ENCODE measurements around the gene ANKRD13A. TPM values are rescaled to one million over a fixed set of nuclear protein-coding genes. Genes with fewer than 3 reads are reported as not detected.

ANKRD13A gene
- total and polyA plus RNA-seq, 8 donors, result 13.0 to 150 (median 34.4) TPM

DNA sequence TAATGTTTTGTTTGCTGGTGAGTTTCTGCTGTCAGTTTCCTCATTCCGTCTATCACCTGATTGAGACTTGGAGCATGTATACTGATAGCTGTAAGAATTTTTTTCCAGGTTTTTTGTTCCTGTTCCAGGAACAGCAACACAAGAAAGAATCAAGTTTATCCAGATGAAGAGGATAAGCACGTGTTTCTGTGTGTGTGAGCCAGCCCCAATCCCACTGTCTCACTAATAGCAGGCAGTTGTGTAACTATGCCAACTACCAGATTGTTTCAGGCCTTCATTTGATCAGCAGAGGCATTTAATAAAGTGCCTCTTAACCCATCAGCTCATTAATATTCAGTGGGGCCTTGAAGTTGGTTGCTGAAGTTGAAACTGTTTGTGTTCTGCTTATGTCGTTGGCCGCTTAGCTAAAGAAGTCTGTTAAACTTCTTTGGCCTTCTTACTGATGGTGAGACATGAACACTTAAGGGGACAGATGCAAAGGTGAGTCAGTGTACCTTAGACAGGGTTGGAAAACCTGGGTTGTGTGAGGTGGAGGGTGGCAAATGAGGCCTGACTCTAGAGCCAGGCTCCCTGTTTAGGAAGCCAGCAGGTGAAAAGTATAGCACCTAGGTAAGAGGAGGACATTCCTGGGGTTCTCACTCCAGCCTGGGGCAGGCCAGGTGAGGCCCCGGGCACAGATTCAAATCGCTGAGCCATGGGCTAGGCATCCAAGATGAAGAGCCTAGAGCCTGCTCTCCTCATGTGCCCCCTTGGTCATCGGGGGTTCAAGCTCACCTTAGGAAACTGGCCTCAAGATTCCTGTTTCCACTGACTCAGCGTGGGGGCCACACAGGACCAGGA is 3.7 kb downstream of the ANKRD13A start:
- DNase-seq, result peak in 1 of 2 donors; percentile 19
- intact Hi-C loops (cut with DNase I; ENCODE audit: low total_unique reads), result no loop called here
- H3K27me3 ChIP-seq, result no peaks in the 10 kb centered on the region
- 62 to 70% (median 62%) methylated on average over 7 to 8 of the region's 8 CpGs for WGBS, 5 donors
- peaks cover 30 to 69% (median 52%) of the 10 kb centered on the region in 4 donors for H3K4me1 ChIP-seq
- TF ChIP-seq POLR2AphosphoS5 (IDR thresholded peaks at IDR 0.05), result no peak
- TF ChIP-seq EP300 (IDR thresholded peaks at IDR 0.05), result no peak
- no peak for TF ChIP-seq POLR2A (IDR thresholded peaks at IDR 0.05)
- TF ChIP-seq, protein P1, sequence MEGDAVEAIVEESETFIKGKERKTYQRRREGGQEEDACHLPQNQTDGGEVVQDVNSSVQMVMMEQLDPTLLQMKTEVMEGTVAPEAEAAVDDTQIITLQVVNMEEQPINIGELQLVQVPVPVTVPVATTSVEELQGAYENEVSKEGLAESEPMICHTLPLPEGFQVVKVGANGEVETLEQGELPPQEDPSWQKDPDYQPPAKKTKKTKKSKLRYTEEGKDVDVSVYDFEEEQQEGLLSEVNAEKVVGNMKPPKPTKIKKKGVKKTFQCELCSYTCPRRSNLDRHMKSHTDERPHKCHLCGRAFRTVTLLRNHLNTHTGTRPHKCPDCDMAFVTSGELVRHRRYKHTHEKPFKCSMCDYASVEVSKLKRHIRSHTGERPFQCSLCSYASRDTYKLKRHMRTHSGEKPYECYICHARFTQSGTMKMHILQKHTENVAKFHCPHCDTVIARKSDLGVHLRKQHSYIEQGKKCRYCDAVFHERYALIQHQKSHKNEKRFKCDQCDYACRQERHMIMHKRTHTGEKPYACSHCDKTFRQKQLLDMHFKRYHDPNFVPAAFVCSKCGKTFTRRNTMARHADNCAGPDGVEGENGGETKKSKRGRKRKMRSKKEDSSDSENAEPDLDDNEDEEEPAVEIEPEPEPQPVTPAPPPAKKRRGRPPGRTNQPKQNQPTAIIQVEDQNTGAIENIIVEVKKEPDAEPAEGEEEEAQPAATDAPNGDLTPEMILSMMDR (IDR thresholded peaks at IDR 0.05), result no peak
- no peaks in the 10 kb centered on the region for H3K9me3 ChIP-seq
- peaks cover 0 to 7% (median 5%) of the 10 kb centered on the region in 4 donors for H3K36me3 ChIP-seq
- H3K27ac ChIP-seq, result peak overlapping the region; percentile 30 to 91 (median 66)
- H3K4me3 ChIP-seq, result no peak overlapping the region

DNA sequence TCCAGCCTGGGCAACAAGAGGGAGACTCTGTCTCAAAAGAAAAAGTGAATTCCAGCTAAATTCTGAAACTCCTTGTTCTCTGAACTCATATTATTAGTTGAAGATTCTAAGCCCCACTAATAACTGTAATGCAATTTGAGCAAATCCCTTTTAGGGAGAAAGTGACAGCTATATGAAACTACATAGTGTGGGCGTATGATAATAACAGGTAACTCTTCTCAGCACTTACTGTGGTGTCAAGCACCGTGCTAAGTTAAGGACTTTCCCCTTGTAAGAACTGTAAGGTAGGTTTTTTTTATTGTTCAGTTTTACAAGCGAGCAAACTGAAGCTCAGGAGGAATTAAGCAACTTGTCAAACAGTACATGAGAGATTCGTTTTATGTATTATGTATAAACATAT is 5.4 kb downstream of the ANKRD13A start:
- Histone ChIP-seq H3K36me3 (peaks cover 0 to 7% (median 5%) of the 10 kb centered on the region in 4 donors), H3K4me3 (no peak overlapping the region), H3K27me3 (no peaks in the 10 kb centered on the region), H3K4me1 (peaks cover 24 to 60% (median 44%) of the 10 kb centered on the region in 4 donors), H3K9me3 (no peaks in the 10 kb centered on the region), H3K27ac (no peak overlapping the region)
- intact Hi-C loops (cut with DNase I; ENCODE audit: low total_unique reads), result no loop called here
- TF ChIP-seq POLR2AphosphoS5 (IDR thresholded peaks at IDR 0.05) (no peak), EP300 (IDR thresholded peaks at IDR 0.05) (no peak), POLR2A (IDR thresholded peaks at IDR 0.05) (no peak)
- TF ChIP-seq, protein P1 (IDR thresholded peaks at IDR 0.05), result no peak
- DNase-seq, result no peak
- WGBS, 5 donors, result 74 to 82% (median 78%) methylated on average over 4 of the region's 4 CpGs

DNA sequence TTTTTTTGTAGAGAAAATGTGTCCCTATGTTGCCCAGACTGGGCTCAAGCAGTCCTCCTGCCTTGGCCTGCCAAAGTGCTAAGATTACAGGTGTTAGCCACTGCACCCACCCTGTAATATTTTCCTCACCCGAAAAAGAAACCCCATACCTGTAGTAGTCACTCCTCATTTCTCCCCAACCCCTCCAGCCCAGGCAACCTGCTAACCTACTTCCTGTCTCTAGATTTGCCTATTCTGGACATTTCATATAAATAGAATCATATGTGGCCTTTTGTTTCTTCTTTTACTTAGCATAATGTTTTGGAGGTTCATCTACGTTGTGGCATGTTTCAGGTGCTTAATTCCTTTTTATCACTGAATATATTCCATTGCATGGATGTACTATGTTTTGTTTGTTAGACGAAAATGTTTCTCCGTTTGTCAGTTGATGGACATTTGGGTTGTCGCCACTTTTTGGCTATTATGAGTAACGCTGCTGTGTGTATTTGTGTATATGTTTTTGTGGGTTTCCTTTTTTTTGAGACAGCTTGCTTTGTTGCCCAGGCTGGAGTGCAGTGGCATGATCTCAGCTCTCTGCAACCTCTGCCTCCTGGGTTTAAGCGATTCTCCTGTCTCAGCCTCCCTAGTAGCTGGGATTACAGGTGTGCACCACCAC is 6.2 kb downstream of the ANKRD13A start:
- WGBS, 5 donors, result 86 to 92% (median 89%) methylated on average over 7 of the region's 7 CpGs
- no peak for DNase-seq

DNA sequence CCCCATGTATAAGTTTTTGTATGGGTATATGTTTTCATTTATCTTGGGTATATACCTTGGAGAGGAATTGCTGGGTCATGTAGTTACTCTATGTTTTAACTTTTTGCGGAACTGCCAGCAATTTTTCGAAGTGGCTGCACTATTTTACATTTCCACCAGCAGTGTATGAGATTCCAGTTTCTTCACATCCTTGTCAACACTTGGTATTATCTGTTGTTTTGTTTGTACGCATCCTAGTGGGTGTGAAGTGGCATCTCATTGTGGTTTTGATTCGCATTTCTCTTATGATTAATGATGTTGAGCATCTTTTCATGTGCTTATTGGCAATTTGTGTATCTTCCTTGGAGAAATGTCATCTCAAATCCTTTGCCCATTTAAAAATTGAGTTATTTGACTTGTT is 6.9 kb downstream of the ANKRD13A start:
- Histone ChIP-seq H3K27ac (peak overlapping the region in 1 of 5 donors; percentile 17), H3K4me3 (no peak overlapping the region), H3K36me3 (peaks cover 0 to 7% (median 5%) of the 10 kb centered on the region in 4 donors), H3K4me1 (peaks cover 16 to 55% (median 37%) of the 10 kb centered on the region in 4 donors), H3K9me3 (no peaks in the 10 kb centered on the region), H3K27me3 (no peaks in the 10 kb centered on the region)
- 92 to 98% (median 97%) methylated on average over 4 of the region's 4 CpGs for WGBS, 5 donors
- intact Hi-C loops (cut with DNase I; ENCODE audit: low total_unique reads), result no loop called here
- DNase-seq, result no peak
- TF ChIP-seq, protein P1 (IDR thresholded peaks at IDR 0.05), result no peak
- TF ChIP-seq POLR2A (IDR thresholded peaks at IDR 0.05) (no peak), EP300 (IDR thresholded peaks at IDR 0.05) (no peak)

More for the DNA sequence above, 6.2 kb downstream of the ANKRD13A start:
- Histone ChIP-seq H3K9me3 (no peaks in the 10 kb centered on the region), H3K4me1 (peaks cover 21 to 55% (median 39%) of the 10 kb centered on the region in 4 donors), H3K27ac (peak overlapping the region in 1 of 5 donors; percentile 17), H3K4me3 (no peak overlapping the region), H3K36me3 (peaks cover 0 to 7% (median 5%) of the 10 kb centered on the region in 4 donors), H3K27me3 (no peaks in the 10 kb centered on the region)
- TF ChIP-seq POLR2A (IDR thresholded peaks at IDR 0.05) (no peak), POLR2AphosphoS5 (IDR thresholded peaks at IDR 0.05) (no peak), EP300 (IDR thresholded peaks at IDR 0.05) (no peak)
- TF ChIP-seq, protein P1 (IDR thresholded peaks at IDR 0.05), result no peak
- intact Hi-C loops (cut with DNase I; ENCODE audit: low total_unique reads), result no loop called here

Data from stomach (tissue), 9 donors.